ENCODE measurements around the gene PTH2.
"Not testable (repeated sequence)": the region's sequence is repeated elsewhere in the genome, so short reads cannot be mapped to it uniquely, and the experiment has no call there.

Gene PTH2

GRCh38 chr19:49423071-49423984, at the start of gene PTH2:
PTH2 (minus strand) TSS chr19:49423441; CDS start chr19:49423339, 102 bp downstream.
- no peak for DNase-seq

GRCh38 chr19:49472936-49473335, 49.7 kb upstream of the PTH2 start:
- DNase-seq, result no peak

- no peak for DNase-seq
These were observed 47.4 kb upstream of the PTH2 start for GRCh38 chr19:49470615-49470978.

- DNase-seq, result no peak
These were observed 46.8 kb upstream of the PTH2 start for GRCh38 chr19:49469828-49470614.

- peak; percentile 42 for DNase-seq
These were observed 45.7 kb upstream of the PTH2 start for GRCh38 chr19:49468746-49469447.

GRCh38 chr19:49468199-49468598, 45.0 kb upstream of the PTH2 start:
- DNase-seq, result no peak

- no peak for DNase-seq
These were observed 42.1 kb upstream of the PTH2 start for GRCh38 chr19:49465371-49465770.

- DNase-seq, result no peak
These were observed 40.9 kb upstream of the PTH2 start for GRCh38 chr19:49463960-49464740.

GRCh38 chr19:49462492-49462891, 39.3 kb upstream of the PTH2 start:
- no peak for DNase-seq

- DNase-seq, result no peak
These were observed 38.4 kb upstream of the PTH2 start for GRCh38 chr19:49461656-49462055.

GRCh38 chr19:49461130-49461529, 37.9 kb upstream of the PTH2 start:
- DNase-seq, result not testable (repeated sequence)

GRCh38 chr19:49459388-49459787, 36.1 kb upstream of the PTH2 start:
- DNase-seq, result no peak

- no peak for DNase-seq
These were observed 35.3 kb upstream of the PTH2 start for GRCh38 chr19:49458567-49458903.

GRCh38 chr19:49456326-49456725, 33.1 kb upstream of the PTH2 start:
- DNase-seq, result no peak

GRCh38 chr19:49455773-49456172, 32.5 kb upstream of the PTH2 start:
- DNase-seq, result no peak

- DNase-seq, result no peak
These were observed 30.6 kb upstream of the PTH2 start for GRCh38 chr19:49453757-49454240.

- peak; percentile 100 for DNase-seq
These were observed 29.9 kb upstream of the PTH2 start, which contains the start of gene ALDH16A1 for GRCh38 chr19:49453013-49453756. ALDH16A1 (plus strand) TSS chr19:49453225; CDS start chr19:49453332, 107 bp downstream.

- DNase-seq, result peak; percentile 100
These were observed 28.4 kb upstream of the PTH2 start, which contains the start of gene PIH1D1 for GRCh38 chr19:49451430-49452181. PIH1D1 (minus strand) TSS chr19:49451814; CDS start chr19:49451574, 240 bp downstream.

GRCh38 chr19:49450405-49450804, 27.2 kb upstream of the PTH2 start:
- DNase-seq, result no peak

GRCh38 chr19:49448432-49448786, 25.2 kb upstream of the PTH2 start:
- DNase-seq, result no peak

Measured in OCI-M1 (cell line).